ENCODE measurements around the gene AP4B1. TPM values are rescaled to one million over a fixed set of nuclear protein-coding genes. Genes with fewer than 3 reads are reported as not detected.
A peak's percentile ranks its signal among the peaks of the same experiment; 100 is the strongest.

Gene AP4B1
- total RNA-seq, 1 donor from 2014 or later = 31.6 TPM

- DNase-seq (ENCODE audit: low spot score in 2 of 2, unreplicated experiment in 2 of 2) = peak; percentile 50 to 65
- H3K4me1 Mint-ChIP-seq = peaks cover 38% of the 10 kb centered on the region
- H3K9me3 Mint-ChIP-seq = no peaks in the 10 kb centered on the region
- H3K27ac Mint-ChIP-seq = peak overlapping the region; percentile 96
- TF ChIP-seq CTCF (IDR thresholded peaks at IDR 0.05; ENCODE audit: unreplicated experiment) = no peak
- peak overlapping the region; percentile 94 for H3K4me3 Mint-ChIP-seq
- H3K27me3 Mint-ChIP-seq (ENCODE audit: low read depth) = no peaks in the 10 kb centered on the region
- no peaks in the 10 kb centered on the region for H3K36me3 Mint-ChIP-seq
Observed at GRCh38 chr1:113929750-113930498, 25.3 kb upstream of the AP4B1 start.

DNA sequence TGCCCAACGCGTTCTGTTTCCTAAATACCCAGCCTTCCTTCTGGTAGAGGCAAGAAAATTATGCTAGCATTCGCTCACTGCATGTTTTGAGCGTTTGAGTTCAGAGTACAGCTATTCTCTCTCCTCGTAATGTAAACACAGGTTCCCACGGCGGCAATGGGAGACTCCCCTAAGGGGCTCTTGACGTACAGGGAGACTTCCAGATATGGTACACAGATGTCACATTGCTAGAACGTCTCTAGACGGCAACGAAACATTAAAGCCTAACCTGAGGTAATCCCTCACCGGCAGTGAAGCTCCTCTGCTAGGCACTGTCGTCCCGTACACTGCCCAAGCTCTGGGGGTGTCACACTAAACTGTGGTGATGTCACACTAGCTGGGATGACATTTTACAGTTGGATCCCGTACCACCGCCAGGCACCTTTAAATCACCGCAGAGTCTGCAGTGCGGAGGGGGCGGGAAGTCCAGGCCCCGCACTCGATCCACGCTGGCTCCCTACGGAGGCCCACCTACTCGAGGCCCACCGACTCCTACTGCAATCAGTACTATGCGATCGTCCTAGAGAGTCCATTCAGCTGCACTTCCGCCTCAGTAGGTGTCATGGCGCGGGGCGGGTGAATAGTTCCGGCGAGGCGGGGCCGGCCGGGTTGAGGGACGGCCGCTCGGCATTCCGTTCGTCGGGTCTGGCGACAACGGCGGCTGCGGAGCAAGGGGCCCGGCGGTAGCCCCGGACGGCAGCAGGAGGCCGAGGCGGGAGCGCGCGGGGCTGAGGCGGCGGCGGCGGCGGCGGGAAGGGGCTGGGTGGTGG, 24.5 kb upstream of the AP4B1 start, which contains the start of gene HIPK1:
HIPK1 (plus strand) TSS at position 384 of the 809 bp plus-strand sequence.
- peak; percentile 87 to 95 for DNase-seq (ENCODE audit: low spot score in 2 of 2, unreplicated experiment in 2 of 2)
- H3K9me3 Mint-ChIP-seq = no peaks in the 10 kb centered on the region
- no peak for TF ChIP-seq CTCF (IDR thresholded peaks at IDR 0.05; ENCODE audit: unreplicated experiment)
- no peaks in the 10 kb centered on the region for H3K36me3 Mint-ChIP-seq
- peak within 1 kb of the TSS; percentile 97 for H3K4me3 Mint-ChIP-seq
- H3K27ac Mint-ChIP-seq = peak within 1 kb of the TSS; percentile 99
- H3K4me1 Mint-ChIP-seq = peaks cover 38% of the 10 kb centered on the region
- peaks cover 7% of the 10 kb centered on the region for H3K27me3 Mint-ChIP-seq (ENCODE audit: low read depth)

GRCh38 chr1:113928187-113928930, 23.8 kb upstream of the AP4B1 start:
- Mint-ChIP-seq H3K27ac (peak overlapping the region; percentile 99), H3K9me3 (no peaks in the 10 kb centered on the region)

GRCh38 chr1:113924473-113924872, 19.9 kb upstream of the AP4B1 start:
- H3K4me1 Mint-ChIP-seq = peaks cover 14% of the 10 kb centered on the region
- no peak for DNase-seq (ENCODE audit: low spot score in 2 of 2, unreplicated experiment in 2 of 2)
- no peaks in the 10 kb centered on the region for H3K9me3 Mint-ChIP-seq
- no peaks in the 10 kb centered on the region for H3K36me3 Mint-ChIP-seq
- no peak overlapping the region for H3K4me3 Mint-ChIP-seq
- peaks cover 24% of the 10 kb centered on the region for H3K27me3 Mint-ChIP-seq (ENCODE audit: low read depth)
- TF ChIP-seq CTCF (IDR thresholded peaks at IDR 0.05; ENCODE audit: unreplicated experiment) = no peak
- no peak overlapping the region for H3K27ac Mint-ChIP-seq

More at GRCh38 chr1:113928187-113928930, 23.8 kb upstream of the AP4B1 start:
- peak overlapping the region; percentile 97 for H3K4me3 Mint-ChIP-seq
- H3K36me3 Mint-ChIP-seq = no peaks in the 10 kb centered on the region
- TF ChIP-seq CTCF (IDR thresholded peaks at IDR 0.05; ENCODE audit: unreplicated experiment) = no peak
- no peak for DNase-seq (ENCODE audit: low spot score in 2 of 2, unreplicated experiment in 2 of 2)
- H3K4me1 Mint-ChIP-seq = peaks cover 38% of the 10 kb centered on the region
- H3K27me3 Mint-ChIP-seq (ENCODE audit: low read depth) = peaks cover 14% of the 10 kb centered on the region

DNA sequence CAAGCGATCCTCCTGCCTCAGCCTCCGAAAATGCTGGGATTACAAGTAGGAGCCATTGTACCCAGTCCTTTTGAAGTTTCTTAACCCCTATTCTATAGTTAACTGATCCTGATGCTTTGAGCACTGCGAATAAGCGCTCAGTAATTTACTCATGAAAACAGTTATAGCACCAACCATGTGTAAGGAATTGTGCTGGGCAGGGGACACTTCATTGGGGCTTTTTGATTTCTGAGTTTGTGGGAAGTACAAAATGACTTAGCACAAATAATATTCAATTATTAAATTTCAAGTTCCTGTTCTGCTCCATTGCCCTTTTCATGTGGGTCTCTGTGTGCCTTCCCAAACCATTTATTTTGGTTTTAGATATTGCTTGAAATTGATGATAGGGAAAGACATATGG, 18.4 kb upstream of the AP4B1 start:
- DNase-seq (ENCODE audit: low spot score in 2 of 2, unreplicated experiment in 2 of 2) = no peak
- no peak for TF ChIP-seq CTCF (IDR thresholded peaks at IDR 0.05; ENCODE audit: unreplicated experiment)
- H3K27ac Mint-ChIP-seq = no peak overlapping the region
- H3K4me3 Mint-ChIP-seq = no peak overlapping the region
- H3K27me3 Mint-ChIP-seq (ENCODE audit: low read depth) = peaks cover 24% of the 10 kb centered on the region
- no peaks in the 10 kb centered on the region for H3K9me3 Mint-ChIP-seq
- peaks cover 4% of the 10 kb centered on the region for H3K4me1 Mint-ChIP-seq
- H3K36me3 Mint-ChIP-seq = no peaks in the 10 kb centered on the region
